Embryonic facial prominence (tissue), 1 donor: ENCODE results near the gene SPNS2.

Source experiments
- DNase-seq: peaks from one replicate; pipeline ENCODE4 v3.0.0-alpha.2; 2016; ENCODE audit errors: extremely low spot score

The SPNS2 gene

DNA sequence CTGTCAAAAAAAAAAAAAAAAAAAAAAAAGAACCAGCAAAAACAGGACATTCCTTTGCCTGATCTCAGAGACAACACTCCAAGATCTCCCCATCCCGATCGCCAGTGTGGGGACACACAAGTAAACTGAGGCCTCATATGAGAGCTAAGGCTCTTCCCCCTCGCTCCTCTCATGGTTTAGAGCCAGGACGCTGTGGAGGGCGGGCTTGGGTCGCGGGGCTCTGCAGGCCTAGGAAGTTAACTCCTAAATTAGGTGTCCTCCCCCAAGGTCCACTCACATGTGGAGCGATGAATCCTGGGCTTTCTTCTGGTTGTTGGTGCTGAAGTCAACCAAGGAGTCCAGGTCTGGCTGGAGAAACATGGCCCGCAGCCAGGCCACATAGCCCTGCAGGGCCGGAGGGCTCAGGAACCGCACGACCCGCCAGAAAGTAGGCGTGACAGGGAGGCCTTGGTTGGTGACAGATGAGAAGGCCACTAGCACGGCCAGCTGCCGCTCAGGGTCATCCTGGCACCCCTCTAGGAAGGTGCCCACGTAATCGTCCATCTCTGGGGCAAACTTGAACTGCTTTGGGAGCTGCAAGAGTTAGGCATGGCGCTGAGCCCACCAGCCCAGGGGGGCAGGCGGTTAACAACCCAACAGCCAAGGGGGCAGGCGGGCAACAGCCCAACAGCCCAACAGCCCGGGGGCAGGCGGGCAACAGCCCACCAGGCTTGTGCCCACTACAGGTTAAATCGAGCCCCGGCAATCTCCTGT, 51.3 kb downstream of the SPNS2 start:
- no peak for DNase-seq

DNA sequence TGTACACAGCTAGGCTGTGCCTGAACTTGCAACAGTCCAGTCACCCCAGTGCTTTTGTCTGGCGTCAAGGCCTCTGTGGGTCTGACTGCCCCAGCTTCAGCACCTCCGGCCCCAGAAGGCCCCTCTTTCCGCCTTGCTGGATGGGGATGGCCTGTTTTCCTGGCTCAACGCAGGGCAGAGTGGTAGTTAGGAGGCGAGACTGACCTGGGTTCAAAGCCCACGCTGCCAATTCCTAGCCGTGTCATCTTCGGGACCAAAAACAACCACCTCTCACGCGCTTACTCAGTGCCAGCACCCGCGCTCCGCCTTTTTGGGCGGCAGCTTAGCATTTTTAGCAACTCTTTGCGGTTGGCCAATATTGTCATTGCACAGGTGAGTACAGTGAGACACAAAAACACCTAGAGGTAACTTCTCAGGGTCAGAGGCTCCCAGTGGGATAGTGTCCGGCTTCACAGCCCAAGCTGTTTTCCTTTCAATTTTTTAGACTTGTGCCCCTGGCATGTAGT, 51.9 kb downstream of the SPNS2 start:
- no peak for DNase-seq

DNA sequence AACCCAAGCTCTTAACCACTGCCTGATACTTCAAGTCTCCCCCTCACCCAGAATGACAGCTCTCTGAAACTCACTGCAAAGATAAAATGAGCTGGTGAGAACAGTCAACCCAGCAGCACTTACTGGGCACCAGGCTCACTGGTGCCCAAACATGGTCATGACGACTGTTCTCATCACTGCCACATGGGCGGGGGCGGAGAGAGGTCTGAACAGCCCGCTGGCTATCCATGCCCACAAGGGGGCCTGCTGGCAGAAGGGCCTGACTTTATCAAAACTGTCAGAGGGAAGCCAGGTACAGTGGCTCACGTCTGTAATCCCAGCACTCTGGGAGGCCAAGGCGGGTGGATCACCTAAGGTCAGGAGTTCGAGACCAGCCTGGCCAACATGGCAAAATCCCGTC, 52.5 kb downstream of the SPNS2 start:
- DNase-seq, result no peak

DNA sequence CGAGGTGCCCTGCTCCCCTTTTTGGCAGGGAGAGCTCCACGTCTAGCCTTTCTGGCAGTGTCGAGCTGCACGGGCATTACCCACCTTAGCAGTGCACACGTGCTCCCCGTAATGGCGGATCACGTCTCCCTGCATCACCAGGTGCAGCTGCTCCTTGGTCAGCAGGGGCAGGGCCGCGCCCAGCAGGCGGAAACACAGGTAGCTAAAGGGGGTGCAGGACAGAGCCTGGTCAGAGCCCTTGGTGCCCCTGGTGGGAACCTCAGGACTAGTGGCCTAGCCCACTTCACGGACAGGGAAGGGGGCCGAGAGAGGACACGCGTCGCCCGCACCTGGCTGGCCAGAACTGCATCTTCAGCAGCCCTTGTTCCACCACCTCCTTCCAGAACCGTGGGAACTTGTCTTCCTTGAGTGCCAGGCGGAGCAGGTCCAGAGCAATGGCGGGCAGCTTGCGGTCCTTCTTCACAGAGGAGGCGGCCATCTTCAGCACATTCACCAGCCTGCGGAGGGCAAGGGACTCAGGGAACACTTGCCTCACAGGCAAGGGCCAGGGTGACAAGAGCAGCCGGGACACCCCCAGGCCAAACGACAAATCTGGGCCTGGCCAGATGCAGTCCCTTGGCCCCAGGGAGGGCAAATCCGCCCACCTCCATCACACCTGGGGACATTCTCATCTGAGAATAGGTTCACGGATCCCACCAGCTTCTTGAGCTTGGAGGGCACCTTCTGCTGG, 53.3 kb downstream of the SPNS2 start:
- DNase-seq, result no peak

DNA sequence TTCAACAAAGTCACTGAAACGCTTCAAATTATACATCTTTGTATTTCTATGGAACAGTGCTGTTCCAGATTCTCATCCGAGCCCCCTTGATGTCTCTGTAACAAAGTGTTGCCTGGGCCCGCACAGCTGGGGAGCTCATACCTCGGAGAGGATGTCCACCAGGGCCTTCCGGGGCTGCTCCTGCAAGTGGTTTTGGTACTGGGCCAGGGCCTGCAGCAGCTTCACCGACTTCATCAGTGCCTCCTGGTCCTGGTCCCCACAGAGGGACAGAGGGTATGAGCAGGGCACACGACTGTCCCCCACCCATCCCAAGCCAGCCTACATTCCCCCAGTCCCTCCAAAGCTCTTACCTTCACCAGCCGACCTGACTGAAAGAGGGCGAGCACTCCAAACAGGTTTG, 55.0 kb downstream of the SPNS2 start:
- no peak for DNase-seq

DNA sequence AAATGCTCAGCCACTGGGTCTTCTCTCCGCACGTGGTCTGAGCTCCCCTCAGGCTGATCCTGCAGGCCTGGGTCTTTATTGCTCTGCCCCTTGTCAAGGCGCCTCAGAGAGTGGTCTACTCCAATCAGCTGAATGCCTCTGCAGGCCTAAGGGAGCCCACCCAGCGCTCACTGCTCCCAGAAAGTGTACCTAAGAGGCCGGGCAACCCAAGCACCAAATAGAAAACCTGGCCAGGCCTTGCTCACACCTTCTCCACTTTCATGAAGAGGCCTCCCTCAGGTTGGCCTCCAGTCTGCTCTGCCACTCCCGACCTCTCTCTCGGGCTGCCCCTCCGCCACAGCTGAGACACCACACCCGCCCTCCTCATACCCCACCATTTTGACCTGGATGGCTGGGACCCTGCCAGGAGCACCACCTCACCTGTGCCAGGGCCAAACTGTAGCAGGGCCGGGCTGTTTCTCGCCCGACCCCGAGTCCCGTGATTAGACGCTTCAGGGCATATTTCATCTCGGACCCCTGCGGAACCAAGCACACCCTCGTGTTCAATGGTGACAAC, 55.8 kb downstream of the SPNS2 start:
- DNase-seq, result no peak

DNA sequence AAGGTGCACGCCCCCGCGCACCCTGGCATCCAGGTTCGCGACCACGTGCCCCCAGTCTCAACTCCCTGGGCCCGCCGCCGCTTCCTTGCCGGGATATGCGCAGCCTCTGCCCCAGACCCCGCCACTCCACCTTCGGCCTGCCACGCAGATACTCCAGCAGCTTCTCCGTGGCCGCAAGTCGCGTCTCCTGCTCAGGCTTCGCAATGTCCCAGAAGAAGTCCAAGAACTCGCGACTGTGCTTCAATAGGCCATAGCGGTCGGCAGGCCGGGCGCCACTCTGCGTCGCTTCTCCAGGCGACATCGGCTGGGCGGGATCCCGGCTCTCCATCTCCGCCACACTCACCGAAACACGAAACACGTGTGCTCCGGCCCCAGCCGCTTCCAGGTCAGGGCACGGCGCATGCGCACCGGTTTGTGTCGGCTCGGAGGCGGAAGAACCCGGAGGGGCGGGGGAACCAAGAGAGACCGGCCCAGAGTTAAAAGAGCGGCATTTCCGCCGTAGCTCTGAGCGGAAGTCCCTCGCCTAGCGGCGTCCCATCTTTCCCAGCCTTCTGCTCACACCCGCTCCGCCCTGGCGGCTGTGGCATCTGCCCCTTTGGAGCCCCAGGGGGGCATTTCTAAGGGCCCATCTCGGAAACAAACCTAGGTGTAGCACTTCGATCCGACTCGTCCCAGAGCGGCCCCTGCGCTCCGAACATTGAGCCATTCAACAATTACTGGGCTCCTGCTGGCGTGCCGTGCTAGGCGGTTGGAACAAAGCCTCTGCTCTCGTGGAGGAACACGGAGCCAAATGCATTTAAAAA, 56.5 kb downstream of the SPNS2 start, which contains the start of gene MYBBP1A:
TSS of gene MYBBP1A (minus strand) at position 388 of the 803 bp plus-strand sequence. CDS start at position 328, 60 bp downstream.
- peak; percentile 89 for DNase-seq

DNA sequence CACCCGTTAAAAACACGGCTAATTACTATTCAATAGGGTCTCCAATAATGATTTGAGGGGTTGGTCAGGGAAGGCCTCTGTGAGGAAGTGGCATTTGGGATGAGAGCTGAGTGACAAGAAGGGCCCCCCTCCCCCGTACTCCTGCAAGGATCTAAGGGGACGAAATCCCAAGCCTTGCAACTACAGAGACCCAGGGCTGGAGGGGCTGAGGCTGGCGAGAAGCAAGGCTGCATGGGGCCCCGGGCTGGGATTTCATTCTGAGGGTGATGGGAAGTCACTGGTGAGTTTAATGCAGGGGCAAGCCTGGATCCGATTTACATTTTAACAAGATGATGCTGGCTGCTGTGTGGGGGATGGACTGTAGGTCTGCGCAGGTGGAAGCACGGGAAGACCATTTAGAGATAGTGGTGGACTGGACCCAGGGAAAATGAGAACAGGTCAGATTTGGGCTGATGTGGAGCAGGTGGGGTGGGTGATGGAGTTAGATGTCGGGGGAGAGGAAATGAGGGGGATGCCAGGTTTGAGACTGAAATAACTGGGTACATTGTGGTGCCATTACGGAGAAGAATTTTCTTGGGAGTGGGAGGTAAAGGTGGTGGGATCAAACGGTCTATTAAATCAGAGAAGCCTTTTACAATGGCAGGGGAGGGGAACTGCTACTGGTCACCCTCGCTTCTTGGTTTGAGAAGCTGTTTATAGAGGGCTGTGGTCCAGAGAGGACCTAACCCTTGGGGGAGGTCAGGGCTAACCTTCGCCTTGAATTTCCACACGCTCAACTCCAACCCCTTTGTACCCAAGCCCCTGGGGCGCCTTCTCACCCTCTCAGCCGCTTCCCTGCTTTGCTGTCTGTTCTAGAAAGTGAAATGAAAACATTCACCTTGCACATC, 57.4 kb downstream of the SPNS2 start:
- peak; percentile 51 for DNase-seq

DNA sequence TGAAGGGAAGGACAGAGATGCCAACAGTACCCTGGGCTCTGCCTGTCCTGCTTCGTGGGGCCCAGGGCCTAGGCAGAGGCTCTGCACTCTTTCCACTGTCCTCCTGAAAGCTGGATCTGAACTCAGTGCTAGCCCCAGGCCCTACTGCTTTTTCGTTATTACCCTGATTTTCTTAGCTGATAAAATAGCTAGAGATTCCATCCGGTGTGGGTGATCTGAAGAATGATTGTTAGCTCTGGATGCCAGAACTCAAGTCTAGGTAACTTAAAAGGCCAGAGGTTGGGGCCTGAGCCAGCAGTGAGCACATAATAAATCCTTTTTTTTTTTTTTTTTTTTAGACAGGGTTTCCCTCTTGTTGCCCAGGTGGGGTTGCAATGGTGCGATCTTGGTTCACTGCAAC, 58.3 kb downstream of the SPNS2 start:
- DNase-seq, result no peak

DNA sequence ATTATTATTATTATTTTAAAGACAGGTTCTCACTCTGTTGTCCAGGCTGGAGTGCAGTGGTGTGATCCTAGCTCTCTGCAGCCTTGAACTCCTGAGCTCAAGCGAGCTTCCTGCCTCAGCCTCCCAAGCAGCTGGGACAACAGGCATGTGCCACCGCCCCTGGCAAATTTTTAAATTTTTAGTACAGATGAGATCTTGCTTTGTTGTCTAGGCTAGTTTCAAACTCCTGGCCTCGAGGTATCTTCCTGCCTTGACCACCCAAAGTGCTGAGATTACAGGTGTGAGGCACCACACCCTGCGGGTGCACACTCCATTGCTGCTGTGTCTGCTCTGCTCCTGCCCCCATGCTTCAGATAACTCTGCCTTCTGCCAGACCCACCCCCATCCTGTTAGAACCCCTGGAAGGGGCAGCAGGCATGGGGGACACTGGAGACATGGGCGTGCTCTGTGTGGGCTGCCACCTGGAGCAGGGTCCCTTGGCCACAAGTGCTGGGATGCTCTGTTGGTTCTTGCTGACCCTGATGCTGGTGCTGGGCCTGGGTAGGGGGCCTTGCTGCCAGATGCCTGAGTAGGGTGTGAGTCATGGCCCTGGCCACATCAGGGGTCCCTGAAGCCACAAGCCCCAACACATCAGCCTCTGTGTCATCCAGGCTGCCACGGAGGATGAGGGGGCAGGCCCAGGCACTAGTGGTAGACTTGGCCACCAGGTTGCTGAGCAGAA, 59.1 kb downstream of the SPNS2 start:
- DNase-seq, result no peak

DNA sequence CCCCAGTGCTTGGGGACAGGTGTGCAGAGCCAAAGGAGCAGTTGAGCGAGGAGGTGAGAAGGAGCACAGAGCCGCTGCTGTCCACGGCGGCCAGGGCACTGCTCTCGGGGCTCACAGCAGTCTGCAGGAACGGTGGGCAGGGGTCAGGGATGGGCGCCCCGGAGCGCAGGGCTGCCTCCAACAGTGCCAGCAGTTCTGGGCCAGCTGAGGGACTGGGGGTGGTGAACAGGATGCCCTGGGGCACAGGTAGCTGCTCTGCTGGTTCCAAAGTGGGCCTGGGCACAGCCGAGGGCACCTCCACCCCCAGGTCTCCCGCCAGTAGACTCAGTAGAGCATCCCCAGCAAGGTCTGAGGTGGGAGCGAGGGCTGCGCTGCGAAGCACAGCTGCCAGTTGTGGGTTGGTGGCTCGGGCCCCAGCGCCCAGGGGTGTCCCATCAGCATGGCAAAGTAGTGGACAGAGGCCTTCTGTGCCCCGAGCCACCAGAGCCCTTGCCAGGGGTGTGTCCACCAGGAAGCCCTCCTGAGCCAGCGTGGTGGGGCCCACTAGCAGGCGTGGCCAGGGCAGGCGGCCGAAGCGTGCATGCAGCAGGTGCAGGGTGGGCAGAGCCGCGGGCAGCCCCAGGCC, 59.8 kb downstream of the SPNS2 start:
- DNase-seq, result no peak

DNA sequence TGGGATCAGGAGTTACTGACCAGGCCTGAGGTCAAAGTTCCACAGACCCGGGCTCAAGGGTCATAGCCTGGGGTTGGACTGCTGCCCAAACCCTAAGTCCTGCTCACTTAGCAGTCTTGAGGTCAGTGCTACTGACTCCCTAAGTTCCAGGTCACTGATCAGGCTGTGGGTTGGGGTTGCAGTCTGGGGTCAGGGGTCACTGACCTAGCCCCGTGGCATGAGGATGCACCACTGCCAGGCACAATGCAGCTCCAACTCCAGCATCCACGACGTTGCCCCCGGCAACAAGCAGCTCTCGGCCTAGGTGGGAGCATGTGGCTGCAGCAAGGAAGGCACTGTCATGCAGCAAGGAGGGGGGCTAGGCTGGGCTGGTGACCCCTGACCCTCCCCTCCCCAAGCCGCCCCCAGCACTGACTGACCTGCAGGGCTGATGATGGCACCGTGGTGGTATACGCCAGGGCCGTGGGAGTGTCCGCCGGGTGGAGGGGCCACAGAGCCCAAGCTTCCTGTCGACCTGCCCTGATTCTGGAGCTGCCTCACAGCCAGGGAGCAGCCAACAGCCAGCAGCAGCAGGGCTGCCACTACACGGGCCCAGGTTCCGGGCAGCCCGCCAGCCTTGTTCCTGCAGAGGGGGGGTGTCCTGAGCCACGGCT, 60.6 kb downstream of the SPNS2 start:
- no peak for DNase-seq

DNA sequence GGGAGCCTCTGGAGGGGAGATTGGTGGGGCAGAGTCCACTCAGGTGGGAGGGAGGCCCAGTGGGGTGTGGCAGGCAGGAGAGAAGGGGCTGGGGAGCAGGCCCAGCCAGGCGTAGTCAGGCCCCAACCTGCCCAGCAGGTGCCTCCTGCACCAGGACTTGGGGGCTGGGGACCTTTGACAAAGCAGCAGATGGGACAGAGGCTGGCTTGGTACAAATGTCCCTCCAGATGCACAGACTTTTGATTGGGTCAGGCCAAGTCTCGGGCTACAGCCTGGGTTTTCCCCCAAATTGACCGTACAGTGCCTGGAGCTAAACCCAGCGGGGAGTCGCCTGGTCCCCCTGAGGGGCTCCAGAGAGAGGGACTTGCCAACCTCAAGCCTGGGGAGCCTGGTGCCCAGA, 61.3 kb downstream of the SPNS2 start:
- no peak for DNase-seq

DNA sequence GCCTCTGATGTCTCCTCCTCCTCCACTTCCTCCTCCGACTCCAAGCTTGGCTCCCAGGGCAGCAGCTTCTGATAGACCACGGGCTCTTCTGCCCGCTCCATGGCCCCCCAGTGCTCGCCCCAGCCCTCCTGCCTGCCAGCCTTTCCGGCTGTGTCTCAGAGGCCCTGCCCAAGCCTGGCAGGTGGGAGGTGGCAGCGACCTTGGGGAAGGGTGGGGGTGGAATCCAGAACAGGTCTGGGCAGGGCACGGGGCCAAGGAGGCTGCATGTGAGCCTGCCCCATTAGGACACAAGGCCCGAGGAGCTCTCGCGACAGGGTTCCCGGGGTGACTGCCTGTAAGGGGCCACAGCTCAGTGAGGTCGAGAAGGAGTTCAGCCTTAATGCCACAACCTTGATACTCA, 61.7 kb downstream of the SPNS2 start, which contains the start of gene GGT6:
TSS of gene GGT6 (minus strand) at position 157 of the 400 bp plus-strand sequence. CDS start at position 101, 56 bp downstream.
- DNase-seq, result no peak

DNA sequence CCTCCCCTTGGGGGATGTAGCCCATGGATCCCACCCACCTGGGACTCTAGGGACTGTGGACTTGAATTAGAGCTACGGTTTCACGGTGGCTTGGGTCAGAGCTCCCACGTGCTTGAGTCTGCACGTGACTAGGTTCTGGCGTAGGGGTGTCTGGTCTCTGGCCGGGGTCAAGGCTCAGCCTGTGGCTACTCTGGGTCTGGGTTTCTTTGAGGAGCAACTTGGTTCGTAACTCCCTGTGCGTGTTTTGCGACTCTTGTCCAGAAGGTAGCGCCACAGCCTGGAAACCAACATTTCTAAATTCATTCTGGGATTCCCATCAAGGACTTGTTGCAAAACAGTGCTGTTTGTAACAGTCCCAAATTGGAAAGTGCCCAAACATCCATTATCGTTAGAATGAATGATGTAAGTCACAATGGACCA, 62.2 kb downstream of the SPNS2 start:
- DNase-seq, result no peak

DNA sequence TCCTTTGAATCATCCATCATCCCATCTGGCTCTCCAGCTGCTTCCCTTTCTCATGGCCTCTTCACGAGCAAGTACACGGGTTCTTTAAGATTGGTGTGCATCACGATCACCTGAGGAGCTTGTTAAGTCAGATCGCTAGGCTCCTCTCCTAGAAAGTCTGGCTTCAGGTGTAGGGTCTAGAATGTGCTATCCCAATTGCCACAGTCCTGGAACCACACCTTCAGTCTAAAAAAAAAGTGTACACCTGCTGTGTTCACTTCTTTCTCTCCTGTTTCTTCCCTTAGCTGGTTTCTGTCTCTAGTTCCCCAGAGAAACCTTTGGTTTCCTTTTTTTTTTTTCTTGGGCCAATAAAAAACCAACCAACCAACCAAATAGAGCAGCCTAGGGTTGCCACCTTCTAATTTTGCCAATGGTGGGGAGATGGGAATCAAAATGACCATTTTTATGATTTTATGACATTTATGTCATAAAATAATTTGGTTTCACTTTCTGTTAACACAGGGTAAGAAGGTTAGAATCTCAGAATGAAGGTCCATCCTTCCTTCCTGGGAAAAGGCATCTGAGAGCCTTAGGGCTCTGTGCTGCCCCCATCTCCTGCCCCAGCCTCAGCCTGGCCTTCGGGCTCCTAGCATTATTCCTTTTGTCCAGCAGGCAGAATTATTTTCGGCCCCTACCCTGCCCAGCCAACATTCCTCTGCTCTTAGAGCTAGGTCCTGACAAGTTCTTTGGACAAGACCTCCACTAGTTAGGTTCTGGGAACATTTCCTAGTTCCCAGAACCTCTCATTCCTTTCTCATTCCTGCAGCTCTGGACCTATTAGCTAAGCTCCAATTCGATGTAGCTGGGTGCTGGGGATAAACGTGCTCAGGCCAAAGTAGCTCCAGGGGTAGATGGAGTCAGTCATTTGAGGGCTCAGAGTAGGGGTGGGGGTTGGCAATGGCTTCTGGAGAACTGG, 63.6 kb downstream of the SPNS2 start:
- no peak for DNase-seq

DNA sequence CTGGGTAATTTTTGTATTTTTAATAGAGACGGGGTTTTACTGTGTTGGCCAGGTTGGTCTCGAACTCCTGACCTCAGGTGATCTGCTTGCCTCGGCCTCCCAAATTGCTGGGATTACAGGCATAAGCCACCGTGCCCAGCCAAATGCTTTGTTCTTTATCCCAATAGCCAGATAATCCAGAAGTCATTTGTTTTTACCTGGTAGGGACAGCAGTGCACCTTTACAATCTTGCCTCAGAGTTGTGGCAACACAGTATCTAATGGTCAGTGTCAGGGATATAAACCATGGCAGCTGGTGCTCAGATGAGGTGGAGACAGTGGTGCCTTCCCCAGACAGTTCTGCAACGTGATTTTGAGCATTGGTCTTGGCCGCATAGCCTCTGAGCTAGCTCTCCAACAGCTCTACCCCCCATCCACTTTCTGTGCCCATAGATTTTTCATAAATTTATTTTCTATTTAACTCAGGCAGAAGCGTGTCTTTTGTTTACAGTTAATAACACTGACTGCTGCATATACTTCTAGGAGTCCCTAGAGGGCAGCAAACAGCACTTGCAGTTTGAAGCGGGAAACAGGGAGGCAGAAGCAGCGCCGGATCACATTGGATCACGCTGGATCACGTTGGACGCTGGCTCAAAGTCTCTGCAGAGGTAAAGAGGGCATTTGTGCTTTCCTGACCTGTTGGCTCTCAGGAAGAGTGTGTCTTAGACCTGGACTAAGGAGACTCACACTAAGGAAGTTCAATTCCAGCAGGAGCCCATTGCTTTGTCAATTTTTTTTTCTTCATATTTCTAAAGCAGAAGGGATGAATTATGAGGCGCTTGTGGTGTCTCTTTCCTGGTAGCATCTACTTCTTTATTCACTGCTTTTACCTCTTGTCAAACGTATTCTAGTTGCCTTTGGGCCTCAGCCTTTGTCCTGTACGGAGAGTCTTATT, 66.8 kb downstream of the SPNS2 start:
- DNase-seq, result peak; percentile 59
